PC-9 (cell line): ENCODE measurements around the gene DNMBP. TPM values are rescaled to one million over a fixed set of nuclear protein-coding genes. Genes with fewer than 3 reads are reported as not detected.

Source experiments
- BruUV-seq: library from RNA; stranded (reverse); fragments of 400-500 nt; replicated peaks from 2 replicates; lab custom pipeline; 2021; lab: Mats Ljungman, UMichigan
- CTCF ChIA-PET: fragments of 300-600 bp; sonication (Branson Sonifier 250); formaldehyde crosslinking; loops from one replicate; lab custom pipeline; 2022; ENCODE audit warnings: antibody characterized with exemption; lab: Charles Lee
- POLR2A ChIA-PET: fragments of 300-600 bp; sonication (Branson Sonifier 250); formaldehyde crosslinking; loops from one replicate; lab custom pipeline; 2022; ENCODE audit warnings: antibody characterized with exemption; ENCODE audit not compliant: unreplicated experiment; lab: Charles Lee
- DNase-seq, 2 experiments: peaks; one replicate each; pipeline versions ENCODE4 v3.0.0 to v3.0.0-alpha.2; 2015 to 2022; ENCODE audit warnings: mixed read lengths in 1 of 2
- H2AFZ ChIP-seq: fragments of 200-600 bp; sonication (generic); 2 replicates; pipeline ENCODE4 v1.8.1; 2017; ENCODE audit warnings: antibody characterized with exemption
- H3F3A ChIP-seq: fragments of 200-600 bp; sonication (generic); 2 replicates; pipeline ENCODE4 v1.8.1; 2017; ENCODE audit warnings: antibody characterized with exemption, mild to moderate bottlenecking, low read depth; ENCODE audit not compliant: insufficient read depth
- H3K27ac ChIP-seq: fragments of 200-600 bp; sonication (generic); 2 replicates; pipeline ENCODE4 v1.6.1; 2016; ENCODE audit warnings: mixed run types
- H3K27me3 ChIP-seq: fragments of 200-600 bp; sonication (generic); 2 replicates; pipeline ENCODE4 v1.6.1; 2016; ENCODE audit warnings: low read depth, mixed run types; ENCODE audit not compliant: insufficient read depth
- H3K36me3 ChIP-seq: fragments of 200-600 bp; sonication (generic); 2 replicates; pipeline ENCODE4 v1.6.1; 2016; ENCODE audit warnings: low read depth, mixed run types
- H3K4me1 ChIP-seq: fragments of 200-600 bp; sonication (generic); replicated peaks from 2 replicates; pipeline ENCODE4 v1.6.1; 2016; ENCODE audit warnings: mixed run types; ENCODE audit not compliant: insufficient read depth
- H3K4me2 ChIP-seq: fragments of 200-600 bp; sonication (generic); 2 replicates; pipeline ENCODE4 v1.6.1; 2017; ENCODE audit warnings: mixed run types
- H3K4me3 ChIP-seq: fragments of 200-600 bp; sonication (generic); 2 replicates; pipeline ENCODE4 v1.6.1; 2016; ENCODE audit warnings: mixed run types
- H3K79me2 ChIP-seq: fragments of 200-600 bp; sonication (generic); 2 replicates; pipeline ENCODE4 v1.6.1; 2017; ENCODE audit warnings: low read depth, mixed run types
- H3K9me2 ChIP-seq: fragments of 200-600 bp; sonication (generic); 2 replicates; pipeline ENCODE4 v1.8.1; 2017; ENCODE audit warnings: mild to moderate bottlenecking; ENCODE audit not compliant: insufficient read depth
- H3K9me3 ChIP-seq: fragments of 200-600 bp; sonication (generic); 2 replicates; pipeline ENCODE4 v1.8.1; 2016; ENCODE audit warnings: low read depth; ENCODE audit not compliant: insufficient read depth
- H4K20me1 ChIP-seq: fragments of 200-600 bp; sonication (generic); 2 replicates; pipeline ENCODE4 v1.8.1; 2017; ENCODE audit not compliant: insufficient read depth
- EZH2 ChIP-seq: fragments of 200-600 bp; sonication (generic); IDR thresholded peaks from 2 replicates; pipeline ENCODE4 v1.8.0; 2017; ENCODE audit warnings: antibody characterized with exemption, low read depth
- intact Hi-C: fragments of 100-400 bp; cut with micrococcal nuclease; formaldehyde crosslinking; loops from one replicate; pipeline ENCODE4 v1.10.0; 2022; ENCODE audit not compliant: unreplicated experiment
- total RNA-seq: library from RNA; stranded (reverse); gene quantifications from 2 replicates; pipeline ENCODE4 v1.2.3, GENCODE V29; 2021
- TF ChIP-seq, protein P1 (sequence below): fragments of 200-600 bp; sonication (generic); conservative IDR thresholded peaks from 2 replicates; pipeline ENCODE4 v1.6.1; 2017; ENCODE audit warnings: mixed run types, antibody characterized with exemption, mild to moderate bottlenecking, moderate library complexity

DNMBP gene
- total RNA-seq, 1 experiment from 2014 or later: 14.9 TPM

GRCh38 chr10:99945263-99945662, 64.5 kb downstream of the DNMBP start:
- no peaks in the 10 kb centered on the region for H3F3A ChIP-seq
- ChIA-PET CTCF (no interaction called here), POLR2A (no interaction called here)
- H3K4me2 ChIP-seq: no peak overlapping the region
- H3K36me3 ChIP-seq: no peaks in the 10 kb centered on the region
- peaks cover 6% of the 10 kb centered on the region for H3K4me1 ChIP-seq
- no peak overlapping the region for H2AFZ ChIP-seq
- H3K9me3 ChIP-seq: no peaks in the 10 kb centered on the region
- no peaks in the 10 kb centered on the region for H3K27me3 ChIP-seq
- H3K4me3 ChIP-seq: no peak overlapping the region
- no TSS peak for BruUV-seq
- TF ChIP-seq, protein P1, sequence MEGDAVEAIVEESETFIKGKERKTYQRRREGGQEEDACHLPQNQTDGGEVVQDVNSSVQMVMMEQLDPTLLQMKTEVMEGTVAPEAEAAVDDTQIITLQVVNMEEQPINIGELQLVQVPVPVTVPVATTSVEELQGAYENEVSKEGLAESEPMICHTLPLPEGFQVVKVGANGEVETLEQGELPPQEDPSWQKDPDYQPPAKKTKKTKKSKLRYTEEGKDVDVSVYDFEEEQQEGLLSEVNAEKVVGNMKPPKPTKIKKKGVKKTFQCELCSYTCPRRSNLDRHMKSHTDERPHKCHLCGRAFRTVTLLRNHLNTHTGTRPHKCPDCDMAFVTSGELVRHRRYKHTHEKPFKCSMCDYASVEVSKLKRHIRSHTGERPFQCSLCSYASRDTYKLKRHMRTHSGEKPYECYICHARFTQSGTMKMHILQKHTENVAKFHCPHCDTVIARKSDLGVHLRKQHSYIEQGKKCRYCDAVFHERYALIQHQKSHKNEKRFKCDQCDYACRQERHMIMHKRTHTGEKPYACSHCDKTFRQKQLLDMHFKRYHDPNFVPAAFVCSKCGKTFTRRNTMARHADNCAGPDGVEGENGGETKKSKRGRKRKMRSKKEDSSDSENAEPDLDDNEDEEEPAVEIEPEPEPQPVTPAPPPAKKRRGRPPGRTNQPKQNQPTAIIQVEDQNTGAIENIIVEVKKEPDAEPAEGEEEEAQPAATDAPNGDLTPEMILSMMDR: no peak
- TF ChIP-seq EZH2: no peak
- H3K27ac ChIP-seq: no peak overlapping the region
- no peak for DNase-seq
- intact Hi-C loops: no loop called here
- peaks cover 47% of the 10 kb centered on the region for H3K79me2 ChIP-seq
- no peaks in the 10 kb centered on the region for H3K9me2 ChIP-seq
- no peaks in the 10 kb centered on the region for H4K20me1 ChIP-seq

GRCh38 chr10:99944860-99945259, 64.9 kb downstream of the DNMBP start:
- CTCF ChIA-PET: no interaction called here
- no peaks in the 10 kb centered on the region for H3K9me3 ChIP-seq
- BruUV-seq: no TSS peak
- no peak overlapping the region for H2AFZ ChIP-seq
- H3K36me3 ChIP-seq: no peaks in the 10 kb centered on the region
- no peak overlapping the region for H3K27ac ChIP-seq
- intact Hi-C loops: no loop called here
- H3K27me3 ChIP-seq: no peaks in the 10 kb centered on the region
- no peak for DNase-seq
- H3K4me2 ChIP-seq: no peak overlapping the region
- POLR2A ChIA-PET: no interaction called here
- no peak overlapping the region for H3K4me3 ChIP-seq
- no peaks in the 10 kb centered on the region for H3K9me2 ChIP-seq
- H3K79me2 ChIP-seq: peaks cover 47% of the 10 kb centered on the region
- no peak for TF ChIP-seq EZH2
- TF ChIP-seq, protein P1: no peak
- no peaks in the 10 kb centered on the region for H3F3A ChIP-seq
- H3K4me1 ChIP-seq: peaks cover 6% of the 10 kb centered on the region
- H4K20me1 ChIP-seq: no peaks in the 10 kb centered on the region

- H3K27me3 ChIP-seq: no peaks in the 10 kb centered on the region
- no peaks in the 10 kb centered on the region for H3K9me3 ChIP-seq
- no peaks in the 10 kb centered on the region for H4K20me1 ChIP-seq
- no TSS peak for BruUV-seq
- DNase-seq: no peak
- intact Hi-C loops: no loop called here
- no peak overlapping the region for H3K4me2 ChIP-seq
- peaks cover 39% of the 10 kb centered on the region for H3K79me2 ChIP-seq
- H2AFZ ChIP-seq: no peak overlapping the region
- H3K4me1 ChIP-seq: peaks cover 6% of the 10 kb centered on the region
- H3F3A ChIP-seq: no peaks in the 10 kb centered on the region
- CTCF ChIA-PET: no interaction called here
- no peak overlapping the region for H3K27ac ChIP-seq
- no peak overlapping the region for H3K4me3 ChIP-seq
- POLR2A ChIA-PET: no interaction called here
- no peaks in the 10 kb centered on the region for H3K9me2 ChIP-seq
- no peak for TF ChIP-seq EZH2
- TF ChIP-seq, protein P1: no peak
- no peaks in the 10 kb centered on the region for H3K36me3 ChIP-seq
Observed at GRCh38 chr10:99943908-99944307, 65.8 kb downstream of the DNMBP start.
